Heart right ventricle (tissue), 16 donors: ENCODE results near the gene AGPS. TPM values are rescaled to one million over a fixed set of nuclear protein-coding genes. Genes with fewer than 3 reads are reported as not detected.

Experiments
- ATAC-seq, 8 donors: fragments of 200-7000 bp; cut with Tn5 transposase; one replicate each; pipeline ENCODE4 v1.9.1; 2020; ENCODE audit warnings: mild to moderate bottlenecking in 8 of 8, moderate library complexity in 8 of 8, moderate number of reproducible peaks in 1 of 8
- DNase-seq, 2 donors: peaks; one replicate each; pipeline ENCODE4 v3.0.0-alpha.2; 2020
- H3K27ac ChIP-seq, 10 donors: fragments of 200-600 bp; sonication (generic) in 2 of 10; one replicate each; pipeline versions ENCODE4 v1.5.0 to v1.8.0; 2020 to 2022; ENCODE audit warnings: mild to moderate bottlenecking in 3 of 10
- H3K27me3 ChIP-seq, 7 donors: fragments of 200-600 bp; one replicate each; pipeline ENCODE4 v1.8.0; 2021 to 2022; ENCODE audit warnings: mild to moderate bottlenecking in 2 of 7
- H3K36me3 ChIP-seq, 9 donors: fragments of 200-600 bp; sonication (generic) in 1 of 9; one replicate each; pipeline versions ENCODE4 v1.5.0 to v1.8.0; 2020 to 2022; ENCODE audit warnings: mild to moderate bottlenecking in 2 of 9
- H3K4me1 ChIP-seq, 9 donors: fragments of 200-600 bp; sonication (generic) in 1 of 9; one replicate each; pipeline versions ENCODE4 v1.5.0 to v1.8.0; 2020 to 2022; ENCODE audit warnings: mild to moderate bottlenecking in 4 of 9
- H3K4me3 ChIP-seq, 10 donors: fragments of 200-600 bp; sonication (generic) in 2 of 10; one replicate each; pipeline versions ENCODE4 v1.5.0 to v1.8.0; 2020 to 2022; ENCODE audit warnings: mild to moderate bottlenecking in 7 of 10, moderate library complexity in 2 of 10
- H3K9me3 ChIP-seq, 11 donors: fragments of 200-600 bp in 10 of 11; sonication (generic) in 2 of 11; one replicate each; pipeline versions ENCODE4 v1.5.0 to v1.8.0; 2013 to 2022; ENCODE audit warnings: mild to moderate bottlenecking in 2 of 11, control low read depth in 1 of 11, moderate library complexity in 1 of 11
- CTCF ChIP-seq, 9 donors: fragments of 200-600 bp; sonication (generic) in 2 of 9; IDR thresholded peaks; one replicate each; pipeline versions ENCODE4 v1.5.0 to v1.8.0; 2021 to 2022; ENCODE audit warnings: antibody characterized with exemption in 9 of 9, mild to moderate bottlenecking in 5 of 9, moderate library complexity in 1 of 9
- WGBS, 2 donors: extraction: QIAGEN DNeasy Blood & Tissue Kit; methylation state at CpG; one replicate each; pipeline ENCODE4 v1.1.7; 2013; ENCODE audit warnings: inconsistent platforms in 1 of 2; 5-methylcytosine and 5-hydroxymethylcytosine counted together
- intact Hi-C, 10 donors: fragments of 100-400 bp; cut with DNase I; formaldehyde crosslinking; loops; one replicate each; pipeline versions ENCODE4 v1.11.1 to v1.14.2; 2022
- polyA plus RNA-seq, 2 donors: library from polyadenylated mRNA; stranded (reverse); fragments of 200-250 nt; gene quantifications; one replicate each; pipeline ENCODE4 v1.2.3, GENCODE V29; 2013
- total RNA-seq, 10 donors: library from RNA; stranded (reverse); fragmentation: NEBNext Ultra II Directional in 3 of 10; extraction: Animal tissue kit (Norgen Biotek cat#: 25700) in 3 of 10; gene quantifications; one replicate each; pipeline versions ENCODE4 v1.2.1 to v1.2.4, GENCODE V29; 2021 to 2023
- donor health status: Arrhythmogenic right ventricular cardiomyopathy.
- donor health status: ischemic (EF 13 %, LVEDD 7.1; RV severe dilation, severe dysfunction).
- donor health status: healthy with polysubstance abuse.
- donor health status: DM: no; HTN: yes; CAD: no.
- donor health status: DM: no; HTN: no; CAD: no.
- donor health status: ischemic (EF 25% LVEDD 6.9; RV normal size, moderate dysfunction).
- donor health status: ischemic (EF 25% LVEDD 5.7; RV mildly dilated, moderate dysfunction).
- donor health status: healthy.
- donor health status: DM: yes; HTN: yes; CAD: no.
- donor health status: Ischemic cardiomyopathy.
- donor health status: ischemic (EF 35%, LVEDD 5.7; RV mildly dilated, moderate dysfunction).
- donor health status: nonischemic (EF 11% LVEDD 7.7; RV severe dilation, severe dysfunction).
- donor health status: DM: yes; HTN: yes; CAD: no.
- donor health status: PGD.
- donor health status: ischemic (EF 29% LVEDD 5.4; RV normal size, mild dysfunction).
- donor health status: nonischemic (EF 23%, LVEDD 6.1; RV moderate dilation, normal function).

AGPS gene
- total and polyA plus RNA-seq, 12 donors = 4.6 to 32.0 (median 28.4) TPM

DNA sequence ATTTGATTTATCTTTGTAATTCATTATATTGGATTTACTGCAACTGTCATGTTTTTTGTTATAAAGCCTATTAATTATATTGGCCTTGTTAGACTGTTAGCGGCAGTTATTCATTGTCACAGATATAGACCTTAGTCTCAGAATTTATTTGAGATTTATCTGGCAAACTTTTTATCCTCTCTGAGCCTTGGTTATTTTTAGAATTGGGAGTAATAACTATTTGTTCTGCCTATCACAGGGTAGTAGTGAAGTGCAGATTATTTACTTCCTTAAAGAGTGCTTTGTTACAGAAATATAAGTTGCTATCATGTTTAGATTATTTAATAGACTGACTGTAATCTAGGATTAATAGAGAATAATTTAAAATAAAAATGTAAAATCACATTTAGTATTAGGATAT lies 41.9 kb downstream of the AGPS start:
- intact Hi-C loops = no loop called here
- Histone ChIP-seq H3K4me3 (no peak overlapping the region), H3K36me3 (peaks cover 0 to 67% (median 12%) of the 10 kb centered on the region in 9 donors), H3K9me3 (peaks cover 0 to 51% (median 36%) of the 10 kb centered on the region in 11 donors), H3K4me1 (no peaks in the 10 kb centered on the region), H3K27ac (no peak overlapping the region), H3K27me3 (no peaks in the 10 kb centered on the region)
- no peak for TF ChIP-seq CTCF (IDR thresholded peaks at IDR 0.05)
- ATAC-seq (no peak), DNase-seq (no peak)
- 68 to 88% methylated on average over 1 of the region's 1 CpG for WGBS, 2 donors

DNA sequence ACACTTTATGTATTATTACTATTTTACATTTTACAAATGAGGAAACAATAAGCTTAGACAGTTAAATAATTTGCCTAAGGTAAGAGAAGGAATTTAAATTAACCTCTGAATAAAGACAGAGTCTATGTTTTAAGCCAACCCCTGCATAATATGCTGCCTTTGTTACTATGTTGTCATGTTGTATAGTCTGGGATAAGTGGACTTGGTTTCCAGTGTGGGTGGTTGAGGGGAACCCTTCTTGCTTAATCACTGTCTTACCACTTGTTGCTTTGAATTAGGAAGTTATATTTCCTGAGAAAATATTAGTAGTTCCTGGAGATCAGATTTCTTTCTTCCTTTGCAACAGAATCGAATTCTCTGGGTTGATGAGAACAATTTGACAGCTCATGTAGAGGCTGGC lies 52.6 kb downstream of the AGPS start:
- TF ChIP-seq CTCF (IDR thresholded peaks at IDR 0.05) = no peak
- H3K27me3 ChIP-seq = no peaks in the 10 kb centered on the region
- H3K9me3 ChIP-seq = peaks cover 0 to 6% (median 0%) of the 10 kb centered on the region in 11 donors
- intact Hi-C loops = no loop called here
- H3K4me1 ChIP-seq = no peaks in the 10 kb centered on the region
- no peak overlapping the region for H3K4me3 ChIP-seq
- 57 to 69% methylated on average over 1 of the region's 1 CpG for WGBS, 2 donors
- ATAC-seq (no peak), DNase-seq (no peak)
- no peak overlapping the region for H3K27ac ChIP-seq
- H3K36me3 ChIP-seq = peaks cover 0 to 83% (median 10%) of the 10 kb centered on the region in 9 donors

DNA sequence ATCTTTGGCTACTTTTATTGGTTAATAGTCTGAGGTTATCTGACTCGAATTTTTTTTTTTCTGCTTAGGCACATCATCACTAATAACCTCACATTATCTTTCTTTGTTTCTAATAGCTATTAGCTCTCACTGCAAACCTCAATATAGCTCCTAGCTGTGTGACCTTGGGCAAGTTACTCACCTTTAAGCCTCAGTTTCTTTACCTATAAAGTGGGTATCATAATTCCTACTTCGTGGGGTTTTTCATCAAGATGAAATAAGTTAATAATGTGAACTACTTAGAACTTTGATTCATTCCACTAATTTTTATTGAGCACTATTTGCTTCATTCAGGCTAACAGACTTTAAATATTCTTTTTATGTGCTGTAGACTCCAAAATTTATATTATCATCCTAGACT lies 55.5 kb downstream of the AGPS start:
- ATAC-seq (no peak), DNase-seq (no peak)
- 89% methylated on average over 2 of the region's 2 CpGs for whole genome bisulfite sequencing, 2 donors
- H3K36me3 ChIP-seq = peaks cover 0 to 66% (median 10%) of the 10 kb centered on the region in 9 donors
- H3K27ac ChIP-seq = no peak overlapping the region
- no peaks in the 10 kb centered on the region for H3K27me3 ChIP-seq
- H3K9me3 ChIP-seq = peaks cover 0 to 6% (median 0%) of the 10 kb centered on the region in 11 donors
- intact Hi-C loops = no loop called here
- no peak for TF ChIP-seq CTCF (IDR thresholded peaks at IDR 0.05)
- no peak overlapping the region for H3K4me3 ChIP-seq
- H3K4me1 ChIP-seq = no peaks in the 10 kb centered on the region

- H3K36me3 ChIP-seq = peaks cover 0 to 64% (median 10%) of the 10 kb centered on the region in 9 donors
- ATAC-seq (no peak), DNase-seq (no peak)
- intact Hi-C loops = no loop called here
- no peak for TF ChIP-seq CTCF (IDR thresholded peaks at IDR 0.05)
- no peak overlapping the region for H3K4me3 ChIP-seq
- H3K27me3 ChIP-seq = no peaks in the 10 kb centered on the region
- no peaks in the 10 kb centered on the region for H3K4me1 ChIP-seq
- peaks cover 0 to 6% (median 0%) of the 10 kb centered on the region in 11 donors for H3K9me3 ChIP-seq
- no peak overlapping the region for H3K27ac ChIP-seq
- WGBS, 2 donors = 96 to 98% methylated on average over 2 of the region's 2 CpGs
Measured at GRCh38 chr2:177449159-177449558, 56.6 kb downstream of the AGPS start.
